SK-N-SH (cell line): Measurements from ENCODE around the gene GCLM. TPM values are rescaled to one million over a fixed set of nuclear protein-coding genes. Genes with fewer than 3 reads are reported as not detected.

ENCODE experiments used
- CTCF ChIA-PET: fragments of 300-600, 350-600 bp; formaldehyde crosslinking; extraction: SDS; loops from one replicate; lab custom pipeline; 2021; lab: Yijun Ruan, JAX
- POLR2A ChIA-PET: fragments of 350-600 bp; sonication (Branson Sonifier 250); formaldehyde crosslinking; extraction: SDS; loops from one replicate; lab custom pipeline; 2020; ENCODE audit warnings: antibody characterized with exemption, inconsistent platforms; lab: Yijun Ruan, JAX
- DNase-seq: peaks from one replicate; pipeline ENCODE4 v3.0.0; 2012
- H2AFZ ChIP-seq: fragments of 200-600 bp; sonication (generic); 2 replicates; pipeline ENCODE4 v1.8.1; 2016; ENCODE audit warnings: antibody characterized with exemption, mild to moderate bottlenecking, low read depth
- H3F3A ChIP-seq: fragments of 200-600 bp; sonication (generic); replicated peaks from 2 replicates; pipeline ENCODE3; 2016; ENCODE audit warnings: antibody characterized with exemption, mild to moderate bottlenecking; ENCODE audit not compliant: insufficient read depth
- H3K27ac ChIP-seq, 2 experiments: fragments of 200-500 bp in 1 of 2; fragments of 200-600 bp in 1 of 2; sonication (Bioruptor generic) in 1 of 2; sonication (generic), shearing (Covaris generic) in 1 of 2; 2 replicates each; pipeline versions ENCODE4 v1.5.1 to v1.6.1; 2014 to 2016; ENCODE audit warnings: low read depth in 2 of 2, inconsistent platforms in 1 of 2, low read length in 1 of 2, mild to moderate bottlenecking in 1 of 2, mixed read lengths in 1 of 2
- H3K27me3 ChIP-seq: fragments of 200-600 bp; sonication (generic), shearing (Covaris generic); 2 replicates; pipeline ENCODE4 v1.6.1; 2016; ENCODE audit warnings: mixed run types; ENCODE audit not compliant: insufficient read depth
- H3K36me3 ChIP-seq, 2 experiments: fragments of 200-500 bp in 1 of 2; fragments of 200-600 bp in 1 of 2; sonication (Bioruptor generic) in 1 of 2; sonication (generic) in 1 of 2; replicated peaks in 1 of 2; 2 replicates each; pipeline versions ENCODE3 to v1.5.1; 2014 to 2016; ENCODE audit warnings: low read length in 1 of 2, mild to moderate bottlenecking in 1 of 2; ENCODE audit not compliant: insufficient read depth in 2 of 2, control insufficient read depth in 1 of 2
- H3K4me1 ChIP-seq, 2 experiments: fragments of 200-500 bp in 1 of 2; fragments of 200-600 bp in 1 of 2; sonication (Bioruptor generic) in 1 of 2; sonication (generic), shearing (Covaris generic) in 1 of 2; 2 replicates each; pipeline versions ENCODE4 v1.5.1 to v1.6.1; 2014 to 2016; ENCODE audit warnings: low read depth in 1 of 2, low read length in 1 of 2, mixed run types in 1 of 2; ENCODE audit not compliant: insufficient read depth in 2 of 2, control insufficient read depth in 1 of 2
- H3K4me2 ChIP-seq: fragments of 200-600 bp; sonication (generic), shearing (Covaris generic); 2 replicates; pipeline ENCODE4 v1.6.1; 2017; ENCODE audit warnings: mixed run types
- H3K4me3 ChIP-seq, 2 experiments: fragments of 200-500 bp in 1 of 2; fragments of 200-600 bp in 1 of 2; sonication (Bioruptor generic) in 1 of 2; sonication (generic), shearing (Covaris generic) in 1 of 2; 2 replicates each; pipeline versions ENCODE4 v1.5.1 to v1.8.1; 2014 to 2016; ENCODE audit warnings: low read depth in 2 of 2, inconsistent platforms in 1 of 2, low read length in 1 of 2, mild to moderate bottlenecking in 1 of 2, mixed read lengths in 1 of 2, moderate library complexity in 1 of 2
- H3K79me2 ChIP-seq: fragments of 200-600 bp; sonication (generic); 2 replicates; pipeline ENCODE4 v1.8.1; 2017; ENCODE audit warnings: mild to moderate bottlenecking; ENCODE audit not compliant: insufficient read depth
- H3K9ac ChIP-seq: fragments of 200-600 bp; sonication (generic); 2 replicates; pipeline ENCODE4 v1.6.1; 2017; ENCODE audit warnings: mixed run types
- H3K9me2 ChIP-seq: fragments of 200-600 bp; sonication (generic); 2 replicates; pipeline ENCODE4 v1.6.1; 2017; ENCODE audit warnings: mixed run types
- H3K9me3 ChIP-seq: fragments of 200-600 bp; sonication (generic); 2 replicates; pipeline ENCODE4 v1.6.1; 2017; ENCODE audit warnings: mixed run types, mild to moderate bottlenecking, moderate library complexity
- H4K20me1 ChIP-seq: fragments of 200-600 bp; sonication (generic); 2 replicates; pipeline ENCODE4 v1.6.1; 2017; ENCODE audit warnings: mild to moderate bottlenecking, mixed run types; ENCODE audit not compliant: insufficient read depth
- FOSL2 ChIP-seq: IDR thresholded peaks from 2 replicates; pipeline ENCODE4 v1.4.0; 2012; ENCODE audit warnings: low read depth, mild to moderate bottlenecking, moderate library complexity, borderline replicate concordance
- NFIC ChIP-seq: IDR thresholded peaks from 2 replicates; pipeline ENCODE4 v1.4.0; 2012; ENCODE audit warnings: borderline replicate concordance
- TCF12 ChIP-seq: IDR thresholded peaks from 2 replicates; pipeline ENCODE4 v1.4.0; 2012
- WGBS: methylation state at CpG from one replicate; pipeline ENCODE4 v1.1.6; 2017; ENCODE audit warnings: low lambda C conversion rate; 5-methylcytosine and 5-hydroxymethylcytosine counted together
- polyA plus RNA-seq, 3 experiments: library from polyadenylated mRNA; depleted of rRNA; stranded (reverse); fragments of >200 nt; gene quantifications; 2 replicates each; pipeline ENCODE4 v1.2.3, GENCODE V29; 2012
- small RNA-seq, 7 experiments: library from RNA; depleted of rRNA; stranded (forward); fragments of <200 nt; gene quantifications; one replicate each; pipeline ENCODE3, GENCODE V24; 2012

The GCLM gene
- polyA plus RNA-seq, 1 of the 3 experiments (the other 2 are of a cell fraction) = 9.4 TPM

DNA sequence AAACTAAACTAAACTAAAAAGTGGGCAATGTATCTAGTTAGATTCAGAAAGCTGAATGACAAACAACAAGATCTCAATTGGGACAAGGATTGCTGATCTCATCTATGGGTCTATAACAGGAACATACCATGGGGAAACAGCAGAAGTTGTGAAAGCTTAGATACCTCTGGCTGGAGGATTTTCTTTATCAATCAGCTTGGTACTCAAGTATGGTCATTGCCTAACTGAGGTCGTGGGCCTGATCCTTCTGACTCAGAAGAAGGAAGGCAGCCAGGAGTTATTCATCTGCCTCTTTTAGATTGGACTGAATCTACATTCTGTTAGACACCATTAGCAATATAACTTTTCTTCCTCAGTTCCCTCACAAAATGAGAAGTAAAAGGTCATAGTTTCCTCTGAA, 69.9 kb downstream of the GCLM start:
- POLR2A ChIA-PET = no interaction called here

DNA sequence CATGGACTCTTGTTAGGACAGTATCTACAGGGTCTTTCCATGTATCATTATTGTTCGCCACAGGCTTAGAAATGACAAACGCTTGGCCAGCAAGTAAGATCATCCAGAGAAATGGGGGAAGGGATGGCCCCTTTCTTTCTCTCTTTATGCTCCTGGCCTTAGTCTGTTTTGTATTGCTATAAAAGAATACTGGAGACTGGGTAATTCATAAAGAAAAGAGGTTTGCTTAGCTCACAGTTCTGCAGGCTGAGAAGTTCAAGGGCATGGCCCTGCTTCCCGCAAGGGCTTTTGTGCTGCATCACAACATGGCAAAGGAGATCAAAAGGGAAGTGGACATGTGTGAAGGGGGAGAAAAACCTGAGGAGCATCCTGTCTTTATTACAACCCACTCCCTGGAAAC, 71.3 kb downstream of the GCLM start:
- no peak for TF ChIP-seq FOSL2
- TF ChIP-seq, all 33 proteins: peak for 0
- DNase-seq = no peak
- Histone ChIP-seq H3K9me2 (no peaks in the 10 kb centered on the region), H3K27ac (no peak overlapping the region), H3K4me3 (no peak overlapping the region), H3K4me2 (no peak overlapping the region), H4K20me1 (no peaks in the 10 kb centered on the region), H3K9ac (no peak overlapping the region), H3F3A (peaks cover 13% of the 10 kb centered on the region), H3K4me1 (peaks cover 5 to 10% of the 10 kb centered on the region in 2 experiments; a peak in 3 of 4 replicates), H2AFZ (no peak overlapping the region), H3K9me3 (peaks cover 9% of the 10 kb centered on the region; the same call in 1 of the 2 replicates), H3K79me2 (no peaks in the 10 kb centered on the region), H3K36me3 (peaks cover 4 to 5% of the 10 kb centered on the region in 2 experiments), H3K27me3 (no peaks in the 10 kb centered on the region)
- POLR2A ChIA-PET = no interaction called here
- CTCF ChIA-PET = interaction anchor here (1.3 kb wide), 1 partner anchor 23 kb away, joined by 3 read pairs; no protein-coding TSS in a partner anchor
- 95% methylated on average over 3 of the region's 3 CpGs for WGBS

More for the DNA sequence above, 69.9 kb downstream of the GCLM start:
- CTCF ChIA-PET = interaction anchor here (1.0 to 8.4 kb wide), 4 partner anchors 25 to 263 kb away, joined by 3 to 231 read pairs (median 6); no protein-coding TSS in a partner anchor
- peak overlapping the region in 1 of 2 experiments; percentile 2; a peak in 1 of 4 replicates for H3K27ac ChIP-seq
- 0 out of 2 replicates have a peak overlapping the region, but pooled peaks have one; percentile 26 for H2AFZ ChIP-seq
- H3K4me3 ChIP-seq = no peak overlapping the region
- H3K9ac ChIP-seq = no peak overlapping the region
- H3F3A ChIP-seq = peaks cover 20% of the 10 kb centered on the region
- peaks cover 5 to 18% of the 10 kb centered on the region in 2 experiments; a peak in 3 of 4 replicates for H3K4me1 ChIP-seq
- H4K20me1 ChIP-seq = no peaks in the 10 kb centered on the region
- 0 out of 2 replicates have a peak overlapping the region, but pooled peaks have one; percentile 1 for H3K4me2 ChIP-seq
- peaks cover 0 to 4% of the 10 kb centered on the region in 2 experiments for H3K36me3 ChIP-seq
- DNase-seq = no peak
- no peaks in the 10 kb centered on the region for H3K27me3 ChIP-seq
- H3K9me3 ChIP-seq = no peaks in the 10 kb centered on the region
- WGBS = 9% methylated on average over 1 of the region's 1 CpG
- H3K9me2 ChIP-seq = no peaks in the 10 kb centered on the region
- TF ChIP-seq NFIC (0 out of 2 replicates have a peak, but pooled peaks have one; percentile 18), TCF12 (no peak)
- H3K79me2 ChIP-seq = peaks cover 4% of the 10 kb centered on the region; the same call in 1 of the 2 replicates

Small RNA genes lying within 50 kb of the gene (small RNA-seq; reads per million reads assigned to genes)
- gene AL117351.2 (0 reads per million in 7 experiments), gene MIR760 (0 to 0.19 (median 0) reads per million in 7 experiments)

Other genes with a start within 250 kb of the GCLM start
- 49.2 and 58.4 TPM in 2 replicates for gene BCAR3, start 227.6 kb downstream of the GCLM start, polyA plus RNA-seq (2012; rRNA removed)
- gene DNTTIP2, start 30.2 kb downstream of the GCLM start, polyA plus RNA-seq (2012; rRNA removed) = 9.6 and 13.1 TPM in 2 replicates
- 0.03 and 0.06 TPM in 2 replicates for gene ABCA4, start 211.7 kb upstream of the GCLM start, polyA plus RNA-seq (2012; rRNA removed)